Muscle of leg (tissue), 11 donors: ENCODE measurements around the gene CRYL1. TPM values are rescaled to one million over a fixed set of nuclear protein-coding genes. Genes with fewer than 3 reads are reported as not detected.

ENCODE experiments used
- DNase-seq: peaks from one replicate; pipeline ENCODE4 v3.0.0; 2013
- H3K27ac ChIP-seq: one replicate; pipeline ENCODE4 v1.5.1; 2013; ENCODE audit warnings: mild to moderate bottlenecking, low read length, control low read depth
- H3K27me3 ChIP-seq: one replicate; pipeline ENCODE4 v1.6.1; 2013; ENCODE audit warnings: low read length; ENCODE audit not compliant: control insufficient read depth, insufficient read depth
- H3K36me3 ChIP-seq: one replicate; pipeline ENCODE4 v1.6.1; 2013; ENCODE audit warnings: low read length; ENCODE audit not compliant: control insufficient read depth, insufficient read depth
- H3K4me1 ChIP-seq: one replicate; pipeline ENCODE4 v1.6.1; 2013; ENCODE audit warnings: low read length; ENCODE audit not compliant: control insufficient read depth, insufficient read depth
- H3K4me3 ChIP-seq: one replicate; pipeline ENCODE4 v1.5.1; 2013; ENCODE audit warnings: low read length, control low read depth
- H3K9me3 ChIP-seq: replicated peaks from 2 replicates; pipeline ENCODE4 v1.6.1; 2013; ENCODE audit warnings: low read depth, low read length; ENCODE audit not compliant: control insufficient read depth
- WGBS: methylation state at CpG from one replicate; pipeline ENCODE4 v1.1.5; 2013; ENCODE audit warnings: missing lambda C conversion rate; ENCODE audit not compliant: insufficient coverage; 5-methylcytosine and 5-hydroxymethylcytosine counted together
- polyA plus RNA-seq, 8 donors: library from polyadenylated mRNA; unstranded; fragments of 120-200 nt; gene quantifications; one replicate each; pipeline versions ENCODE4 v1.2.1 to v1.2.3, GENCODE V29; 2013; ENCODE audit warnings: inconsistent platforms in 1 of 8, low replicate concordance in 1 of 8; ENCODE audit not compliant: insufficient read length in 8 of 8, insufficient read depth in 1 of 8
- total RNA-seq: library from RNA; stranded (reverse); fragments of 120-200 nt; gene quantifications from one replicate; pipeline ENCODE4 v1.2.4, GENCODE V29; 2013

CRYL1 gene
- total and polyA plus RNA-seq, 9 donors, result 23.6 to 39.1 (median 30.4) TPM

DNA sequence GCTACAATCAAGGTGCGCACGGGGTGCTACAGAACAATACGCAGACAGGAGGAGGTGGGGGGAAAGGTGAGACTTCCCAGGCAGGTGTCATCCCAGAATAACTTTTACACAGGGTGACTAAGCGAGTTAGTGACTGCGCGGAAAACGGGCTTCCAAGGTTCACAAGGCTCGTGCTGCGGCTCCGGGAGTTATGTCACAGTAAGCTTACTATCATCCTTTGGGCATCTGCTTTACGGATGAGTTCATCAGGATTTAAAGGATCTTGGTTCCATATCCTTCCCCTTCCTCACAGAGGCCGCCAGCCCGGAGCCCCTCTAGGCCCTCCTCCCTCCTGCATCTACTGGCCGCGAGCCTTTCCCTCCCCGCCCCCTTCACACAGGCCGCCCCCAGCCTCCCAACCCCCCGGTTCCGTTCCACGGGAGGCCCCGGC is 40.8 kb upstream of the CRYL1 start:
- Histone ChIP-seq H3K9me3 (peaks cover 7% of the 10 kb centered on the region), H3K36me3 (no peaks in the 10 kb centered on the region), H3K4me1 (peaks cover 14% of the 10 kb centered on the region), H3K27ac (peak overlapping the region; percentile 97), H3K4me3 (peak overlapping the region; percentile 64), H3K27me3 (no peaks in the 10 kb centered on the region)
- no peak for DNase-seq
- 0% methylated on average over 15 of the region's 21 CpGs for WGBS

DNA sequence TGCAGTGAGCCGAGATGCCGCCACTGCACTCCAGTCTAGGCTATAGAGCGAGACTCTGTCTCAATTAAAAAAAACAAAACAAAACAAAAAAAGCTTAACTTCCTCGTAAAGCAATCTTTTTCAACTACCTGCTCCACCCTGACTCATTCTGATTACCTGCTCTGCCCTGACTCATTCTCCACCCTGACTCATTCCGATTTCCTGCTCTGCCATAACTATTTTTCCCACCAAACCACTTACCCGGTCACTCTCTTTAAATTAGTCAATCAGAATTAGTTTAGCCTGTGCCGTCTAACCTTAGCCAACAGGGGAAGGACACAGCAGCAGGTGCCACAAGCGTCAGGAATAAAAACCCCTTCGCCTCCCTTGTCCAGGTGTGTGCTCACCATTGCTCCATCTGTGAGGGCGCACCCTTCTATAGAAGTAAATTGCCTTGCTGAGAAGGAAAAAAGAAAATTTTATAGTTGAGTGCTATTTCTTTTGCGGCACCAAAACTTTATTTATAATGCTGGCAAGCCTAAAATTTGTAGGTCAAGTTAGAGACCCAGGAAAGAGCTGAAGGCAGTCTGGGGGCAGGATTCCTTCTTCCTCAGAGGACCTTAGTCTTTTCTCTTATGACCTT is 39.6 kb upstream of the CRYL1 start:
- no peaks in the 10 kb centered on the region for H3K27me3 ChIP-seq
- no peak overlapping the region for H3K4me3 ChIP-seq
- H3K27ac ChIP-seq, result no peak overlapping the region
- WGBS, result 98% methylated on average over 7 of the region's 11 CpGs
- H3K9me3 ChIP-seq, result peaks cover 7% of the 10 kb centered on the region
- H3K4me1 ChIP-seq, result peaks cover 14% of the 10 kb centered on the region
- DNase-seq, result no peak
- H3K36me3 ChIP-seq, result no peaks in the 10 kb centered on the region

DNA sequence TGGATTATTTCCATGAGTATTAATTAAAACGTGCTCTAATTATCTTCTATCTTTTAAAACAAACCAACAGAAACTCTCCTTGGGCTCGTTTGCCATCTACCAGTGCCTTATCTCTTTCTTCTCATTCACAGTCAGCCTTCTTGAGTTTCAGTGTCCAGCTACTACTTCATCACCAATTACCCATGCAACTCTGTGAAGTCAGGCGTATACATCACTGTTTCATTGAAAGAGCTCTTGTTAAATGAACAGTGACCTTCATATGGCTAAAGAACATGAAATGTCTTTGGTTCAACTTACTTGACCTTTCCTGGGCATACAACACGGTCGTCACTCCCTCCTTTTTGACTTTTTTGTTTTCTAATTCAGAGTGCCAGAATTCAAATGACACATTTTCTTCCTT is 36.1 kb upstream of the CRYL1 start:
- DNase-seq, result no peak
- peaks cover 7% of the 10 kb centered on the region for H3K9me3 ChIP-seq
- H3K4me3 ChIP-seq, result no peak overlapping the region
- no peaks in the 10 kb centered on the region for H3K36me3 ChIP-seq
- H3K4me1 ChIP-seq, result peaks cover 6% of the 10 kb centered on the region
- 72% methylated on average over 4 of the region's 5 CpGs for WGBS
- H3K27me3 ChIP-seq, result no peaks in the 10 kb centered on the region
- H3K27ac ChIP-seq, result no peak overlapping the region

DNA sequence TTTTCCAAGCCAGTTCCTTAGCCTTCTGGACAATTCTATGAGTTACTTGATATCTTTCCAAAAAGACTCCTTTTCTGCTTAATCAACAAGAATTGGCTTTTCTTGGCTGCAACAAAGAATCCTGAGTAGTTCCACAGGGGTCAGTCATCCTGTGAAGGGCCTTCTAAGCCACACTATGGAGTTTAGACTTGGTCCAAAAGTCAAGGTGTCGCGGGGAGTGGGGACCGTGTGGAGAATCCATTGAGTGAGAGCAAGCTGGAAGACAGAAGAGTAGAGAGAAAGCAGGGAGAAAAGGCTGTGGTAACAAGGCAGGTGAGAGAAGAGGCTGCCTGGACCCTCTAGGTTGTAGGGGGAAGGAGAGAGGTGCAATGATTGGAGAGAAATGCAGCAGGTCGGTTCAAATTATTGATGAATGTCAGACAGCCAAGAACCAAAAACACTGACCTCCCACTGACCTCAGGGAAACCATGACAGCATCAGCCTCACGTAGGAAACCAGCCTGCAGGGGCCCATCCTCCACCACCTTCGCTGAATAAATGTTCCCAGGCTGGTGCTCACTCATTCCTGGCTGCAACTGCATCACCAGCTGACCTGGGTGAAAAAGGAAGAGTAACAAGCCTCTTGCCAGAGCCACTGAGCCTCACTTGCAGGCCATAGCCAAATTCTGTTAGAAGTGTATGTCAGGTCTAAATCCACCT is 34.2 kb upstream of the CRYL1 start:
- H3K9me3 ChIP-seq, result no peaks in the 10 kb centered on the region
- no peak overlapping the region for H3K4me3 ChIP-seq

DNA sequence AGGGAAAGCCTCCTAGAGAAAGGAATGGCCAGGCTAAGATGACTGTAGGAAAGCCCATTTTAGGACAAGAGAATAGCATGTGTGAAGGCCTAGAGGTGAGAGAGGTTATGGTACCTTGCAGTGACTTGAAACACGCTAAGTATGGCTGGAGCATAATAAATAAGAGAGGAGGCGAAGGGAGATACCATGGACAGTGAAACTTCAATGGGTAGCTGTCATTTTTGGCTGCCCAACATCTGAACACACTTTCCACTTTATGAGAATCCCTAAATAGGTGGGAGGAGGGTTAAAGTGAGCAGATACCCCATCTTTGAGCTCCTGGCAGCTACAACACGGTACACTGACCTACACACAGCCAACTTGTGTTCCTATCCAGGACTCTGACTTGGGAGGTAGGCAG is 33.3 kb upstream of the CRYL1 start:
- H3K36me3 ChIP-seq, result no peaks in the 10 kb centered on the region
- H3K9me3 ChIP-seq, result no peaks in the 10 kb centered on the region
- no peaks in the 10 kb centered on the region for H3K27me3 ChIP-seq
- H3K4me3 ChIP-seq, result no peak overlapping the region
- no peak for DNase-seq
- H3K27ac ChIP-seq, result no peak overlapping the region
- H3K4me1 ChIP-seq, result no peaks in the 10 kb centered on the region
- WGBS, result 60% methylated on average over 1 of the region's 3 CpGs

More for the DNA sequence above, 34.2 kb upstream of the CRYL1 start:
- Histone ChIP-seq H3K4me1 (no peaks in the 10 kb centered on the region), H3K36me3 (no peaks in the 10 kb centered on the region), H3K27me3 (no peaks in the 10 kb centered on the region), H3K27ac (no peak overlapping the region)
- DNase-seq, result no peak
- WGBS, result 61% methylated on average over 5 of the region's 6 CpGs

DNA sequence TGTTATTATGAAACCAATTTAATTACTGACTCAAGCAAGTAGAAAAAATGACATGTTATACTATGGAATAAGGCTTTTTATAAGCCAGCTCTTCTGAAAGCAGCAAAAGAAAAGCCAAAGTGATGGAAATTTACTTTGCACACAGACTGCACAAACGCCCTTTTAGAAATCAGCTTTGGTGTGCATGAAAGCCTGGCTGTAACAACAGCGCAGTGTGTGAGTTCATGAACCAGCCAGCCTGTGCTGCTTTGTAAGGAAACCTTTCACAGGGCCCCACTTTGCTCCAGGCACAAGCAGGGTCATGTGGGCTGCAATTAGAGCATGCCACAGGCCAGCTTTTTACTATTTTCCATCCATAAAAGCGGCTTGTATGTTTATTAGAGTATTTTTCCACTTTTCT is 27.7 kb upstream of the CRYL1 start:
- Histone ChIP-seq H3K4me3 (no peak overlapping the region), H3K9me3 (no peaks in the 10 kb centered on the region), H3K36me3 (no peaks in the 10 kb centered on the region), H3K27me3 (no peaks in the 10 kb centered on the region), H3K27ac (no peak overlapping the region), H3K4me1 (no peaks in the 10 kb centered on the region)
- DNase-seq, result peak; percentile 79
- 52% methylated on average over 2 of the region's 3 CpGs for WGBS

DNA sequence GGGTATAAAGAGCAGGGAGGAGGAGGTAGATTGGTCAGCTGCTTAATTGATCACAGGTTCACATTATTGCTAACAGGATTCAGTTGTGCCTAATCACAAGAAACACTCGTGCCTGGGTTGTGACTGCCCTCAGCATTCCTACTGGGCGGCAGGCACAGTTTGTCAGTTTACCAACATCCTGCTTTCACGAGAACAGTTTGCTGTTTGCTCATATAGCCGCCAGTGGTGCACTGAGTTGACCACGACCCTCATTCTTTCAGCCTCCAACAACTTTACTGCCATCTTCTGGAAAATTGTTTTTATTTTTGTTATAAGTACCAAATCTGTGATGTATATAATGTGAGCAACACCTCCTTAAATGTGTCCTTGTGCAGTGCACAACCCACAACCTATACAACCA is 25.1 kb upstream of the CRYL1 start:
- Histone ChIP-seq H3K36me3 (no peaks in the 10 kb centered on the region), H3K9me3 (no peaks in the 10 kb centered on the region), H3K27ac (no peak overlapping the region), H3K4me3 (no peak overlapping the region), H3K4me1 (no peaks in the 10 kb centered on the region), H3K27me3 (no peaks in the 10 kb centered on the region)
- 28% methylated on average over 2 of the region's 5 CpGs for WGBS
- DNase-seq, result peak; percentile 72

DNA sequence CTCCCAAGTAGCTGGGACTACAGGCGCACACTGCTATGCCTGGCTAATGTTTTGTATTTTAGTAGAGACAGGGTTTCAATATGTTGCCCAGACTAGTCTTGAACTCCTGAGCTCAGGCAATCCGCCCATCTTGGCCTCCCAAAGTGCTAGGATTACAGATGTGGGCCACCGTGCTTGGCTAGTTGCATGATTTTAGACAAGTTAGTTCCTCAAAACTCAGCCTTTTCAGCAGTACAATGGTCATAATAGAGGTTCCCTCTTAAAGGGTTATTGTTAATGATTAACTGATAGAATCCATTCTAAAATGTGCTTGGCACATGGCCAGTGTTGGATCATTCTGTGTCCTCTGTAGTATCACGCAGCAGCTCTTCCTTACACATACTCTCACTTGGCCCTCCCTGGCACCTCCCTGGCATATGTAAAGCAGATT is 21.8 kb upstream of the CRYL1 start:
- Histone ChIP-seq H3K4me3 (no peak overlapping the region), H3K9me3 (no peaks in the 10 kb centered on the region), H3K27me3 (no peaks in the 10 kb centered on the region), H3K36me3 (no peaks in the 10 kb centered on the region), H3K4me1 (no peaks in the 10 kb centered on the region), H3K27ac (no peak overlapping the region)
- DNase-seq, result no peak
- WGBS, result 61% methylated on average over 2 of the region's 4 CpGs

DNA sequence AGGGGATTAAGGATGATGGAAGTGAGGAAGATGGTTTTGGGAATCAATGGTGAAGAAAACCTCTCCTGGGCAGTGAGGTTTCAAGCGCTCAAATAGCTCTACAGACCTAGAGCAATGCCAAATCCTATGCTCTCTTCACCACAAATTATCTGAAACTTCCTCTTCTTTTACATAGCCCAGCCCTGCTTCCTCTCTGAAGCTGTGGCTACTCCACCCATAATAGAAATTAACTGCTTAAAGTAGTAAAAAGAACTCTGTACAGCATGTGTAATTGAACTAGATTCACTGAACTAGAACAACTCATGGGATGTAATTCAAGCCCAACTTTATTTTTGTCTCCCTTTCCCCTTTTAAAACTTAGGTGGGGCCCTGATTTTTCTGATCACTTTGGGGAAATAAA is 20.9 kb upstream of the CRYL1 start:
- no peak overlapping the region for H3K27ac ChIP-seq

DNA sequence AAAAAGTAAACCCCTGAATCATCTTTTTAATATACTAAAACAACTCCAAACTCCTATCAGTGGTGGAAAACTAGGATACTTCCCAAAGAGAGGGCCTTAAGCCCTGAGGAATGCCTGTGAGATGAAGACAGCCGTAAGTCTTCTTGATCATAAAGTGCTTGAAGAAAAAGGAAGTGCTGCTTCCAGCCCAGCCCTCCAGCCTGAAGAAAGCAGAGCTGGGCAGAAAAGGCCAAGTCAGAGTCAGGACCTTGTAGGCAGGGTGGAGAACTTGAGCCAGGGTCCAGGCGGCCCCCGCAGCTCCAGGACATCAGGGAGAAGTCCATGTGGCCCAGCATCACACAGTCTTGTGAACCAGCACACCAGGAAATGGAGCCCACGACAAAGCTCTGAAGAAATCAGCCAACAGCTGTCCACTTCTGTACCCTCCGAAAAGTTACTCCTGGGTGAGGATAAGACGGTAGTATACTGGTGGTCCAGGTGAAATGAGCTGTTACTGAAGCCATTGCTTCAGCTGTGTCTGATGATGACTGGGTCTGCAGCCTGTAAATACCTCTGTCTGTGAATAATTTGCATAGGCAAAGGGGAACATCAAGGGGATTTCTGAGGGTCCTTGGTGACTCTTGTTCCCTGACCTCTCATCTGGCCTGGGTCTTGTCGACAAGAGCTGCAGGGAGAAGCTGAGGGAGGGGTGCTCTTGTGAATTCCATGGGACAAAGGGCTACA is 18.7 kb upstream of the CRYL1 start:
- no peak overlapping the region for H3K27ac ChIP-seq
- 56% methylated on average over 7 of the region's 7 CpGs for WGBS
- no peaks in the 10 kb centered on the region for H3K9me3 ChIP-seq
- no peaks in the 10 kb centered on the region for H3K4me1 ChIP-seq
- DNase-seq, result no peak
- H3K36me3 ChIP-seq, result no peaks in the 10 kb centered on the region
- H3K27me3 ChIP-seq, result no peaks in the 10 kb centered on the region
- no peak overlapping the region for H3K4me3 ChIP-seq

More for the DNA sequence above, 20.9 kb upstream of the CRYL1 start:
- Histone ChIP-seq H3K36me3 (no peaks in the 10 kb centered on the region), H3K4me1 (no peaks in the 10 kb centered on the region), H3K27me3 (no peaks in the 10 kb centered on the region), H3K4me3 (no peak overlapping the region), H3K9me3 (no peaks in the 10 kb centered on the region)
- peak; percentile 26 for DNase-seq
- no CpG with 5 or more reads among the region's 1 CpG for WGBS
